ENCODE results near the gene TM9SF4. TPM values are rescaled to one million over a fixed set of nuclear protein-coding genes. Genes with fewer than 3 reads are reported as not detected.
"Not testable (repeated sequence)": the region's sequence is repeated elsewhere in the genome, so short reads cannot be mapped to it uniquely, and the experiment has no call there.

Gene TM9SF4
- total RNA-seq, 6 donors from 2014 or later = 26.7 to 48.0 (median 37.1) TPM

GRCh38 chr20:32168184-32168910, 58.8 kb downstream of the TM9SF4 start:
- no peaks in the 10 kb centered on the region for H3K9me3 ChIP-seq
- WGBS, 2 donors = 61 to 64% methylated on average over 2 of the region's 2 CpGs
- H3K4me1 ChIP-seq = peaks cover 0 to 10% (median 0%) of the 10 kb centered on the region in 4 donors
- no peak overlapping the region for H3K4me3 ChIP-seq
- H3K27me3 ChIP-seq = no peaks in the 10 kb centered on the region
- no peak overlapping the region for H3K27ac ChIP-seq
- ATAC-seq (ENCODE audit: low FRiP score in 2 of 2) (no peak), DNase-seq (no peak)
- TF ChIP-seq POLR2A (IDR thresholded peaks at IDR 0.05) (no peak), EP300 (IDR thresholded peaks at IDR 0.05) (no peak), POLR2AphosphoS5 (IDR thresholded peaks at IDR 0.05) (no peak), CTCF (IDR thresholded peaks at IDR 0.05) (no peak)
- peaks cover 7 to 39% (median 31%) of the 10 kb centered on the region in 4 donors for H3K36me3 ChIP-seq

- not testable (repeated sequence) for H3K9me3 ChIP-seq; H3K36me3 ChIP-seq; H3K27me3 ChIP-seq; DNase-seq; H3K4me1 ChIP-seq; H3K4me3 ChIP-seq; ATAC-seq (ENCODE audit: low FRiP score in 2 of 2); H3K27ac ChIP-seq
- 85 to 96% methylated on average over 3 to 7 of the region's 7 CpGs for WGBS, 2 donors
These were observed 68.2 kb downstream of the TM9SF4 start for GRCh38 chr20:32177696-32178095.

GRCh38 chr20:32179515-32179914, 70.0 kb downstream of the TM9SF4 start:
- Histone ChIP-seq H3K27ac (no peak overlapping the region), H3K27me3 (no peaks in the 10 kb centered on the region), H3K36me3 (no peaks in the 10 kb centered on the region), H3K4me3 (no peak overlapping the region), H3K9me3 (no peaks in the 10 kb centered on the region), H3K4me1 (no peaks in the 10 kb centered on the region)
- no peak for ATAC-seq (ENCODE audit: low FRiP score in 2 of 2)
- DNase-seq = no peak
- 90 to 97% methylated on average over 2 of the region's 2 CpGs for WGBS, 2 donors
- TF ChIP-seq CTCF (IDR thresholded peaks at IDR 0.05) (no peak), POLR2AphosphoS5 (IDR thresholded peaks at IDR 0.05) (no peak), EP300 (IDR thresholded peaks at IDR 0.05) (no peak), POLR2A (IDR thresholded peaks at IDR 0.05) (no peak)

GRCh38 chr20:32179934-32180333, 70.4 kb downstream of the TM9SF4 start:
- DNase-seq (no peak), ATAC-seq (ENCODE audit: low FRiP score in 2 of 2) (no peak)
- WGBS, 2 donors = 90 to 94% methylated on average over 4 of the region's 4 CpGs
- Histone ChIP-seq H3K4me1 (no peaks in the 10 kb centered on the region), H3K27me3 (no peaks in the 10 kb centered on the region), H3K27ac (no peak overlapping the region), H3K9me3 (no peaks in the 10 kb centered on the region), H3K4me3 (no peak overlapping the region), H3K36me3 (no peaks in the 10 kb centered on the region)
- no peak for TF ChIP-seq CTCF (IDR thresholded peaks at IDR 0.05)
- no peak for TF ChIP-seq POLR2AphosphoS5 (IDR thresholded peaks at IDR 0.05)
- no peak for TF ChIP-seq EP300 (IDR thresholded peaks at IDR 0.05)
- no peak for TF ChIP-seq POLR2A (IDR thresholded peaks at IDR 0.05)

- TF ChIP-seq CTCF (IDR thresholded peaks at IDR 0.05) (no peak), POLR2A (IDR thresholded peaks at IDR 0.05) (no peak), POLR2AphosphoS5 (IDR thresholded peaks at IDR 0.05) (no peak), EP300 (IDR thresholded peaks at IDR 0.05) (no peak)
- no peak overlapping the region for H3K27ac ChIP-seq
- WGBS, 2 donors = 98 to 100% methylated on average over 2 of the region's 2 CpGs
- no peak for ATAC-seq (ENCODE audit: low FRiP score in 2 of 2)
- H3K27me3 ChIP-seq = no peaks in the 10 kb centered on the region
- H3K4me3 ChIP-seq = no peak overlapping the region
- no peaks in the 10 kb centered on the region for H3K36me3 ChIP-seq
- DNase-seq = no peak
- no peaks in the 10 kb centered on the region for H3K9me3 ChIP-seq
- H3K4me1 ChIP-seq = no peaks in the 10 kb centered on the region
These were observed 72.1 kb downstream of the TM9SF4 start for GRCh38 chr20:32181606-32182005.

Measured in upper lobe of left lung (tissue), 6 donors.